ENCODE data around the gene CD276.
"Not testable (repeated sequence)": the region's sequence is repeated elsewhere in the genome, so short reads cannot be mapped to it uniquely, and the experiment has no call there.

Gene CD276

GRCh38 chr15:73711526-73711925 lies 27.3 kb downstream of the CD276 start:
- DNase-seq = no peak

- DNase-seq = no peak
Measured at GRCh38 chr15:73712107-73712506, 27.9 kb downstream of the CD276 start.

- DNase-seq = no peak
Measured at GRCh38 chr15:73714695-73715301, 30.6 kb downstream of the CD276 start.

- DNase-seq = no peak
Measured at GRCh38 chr15:73715417-73715816, 31.2 kb downstream of the CD276 start.

- DNase-seq = no peak
Measured at GRCh38 chr15:73716417-73716816, 32.2 kb downstream of the CD276 start.

- DNase-seq = no peak
Measured at GRCh38 chr15:73717206-73717605, 33.0 kb downstream of the CD276 start.

- DNase-seq = no peak
Measured at GRCh38 chr15:73717802-73718201, 33.6 kb downstream of the CD276 start.

GRCh38 chr15:73718694-73719093 lies 34.5 kb downstream of the CD276 start:
- DNase-seq = no peak

GRCh38 chr15:73722425-73722824 lies 38.2 kb downstream of the CD276 start:
- no peak for DNase-seq

GRCh38 chr15:73723191-73723590 lies 39.0 kb downstream of the CD276 start:
- no peak for DNase-seq

GRCh38 chr15:73724212-73724611 lies 40.0 kb downstream of the CD276 start:
- DNase-seq = no peak

- no peak for DNase-seq
Measured at GRCh38 chr15:73727330-73727976, 43.3 kb downstream of the CD276 start.

- not testable (repeated sequence) for DNase-seq
Measured at GRCh38 chr15:73732051-73732450, 47.9 kb downstream of the CD276 start.

GRCh38 chr15:73732930-73733329 lies 48.7 kb downstream of the CD276 start:
- DNase-seq = no peak

- DNase-seq = no peak
Measured at GRCh38 chr15:73737535-73737934, 53.4 kb downstream of the CD276 start.

GRCh38 chr15:73740152-73741048 lies 56.2 kb downstream of the CD276 start:
- no peak for DNase-seq

- no peak for DNase-seq
Measured at GRCh38 chr15:73741321-73741836, 57.2 kb downstream of the CD276 start.

- no peak for DNase-seq
Measured at GRCh38 chr15:73744293-73744692, 60.1 kb downstream of the CD276 start.

GRCh38 chr15:73745073-73745472 lies 60.9 kb downstream of the CD276 start:
- DNase-seq = no peak

- no peak for DNase-seq
Measured at GRCh38 chr15:73746261-73746660, 62.1 kb downstream of the CD276 start.

- DNase-seq = no peak
Measured at GRCh38 chr15:73746883-73747282, 62.7 kb downstream of the CD276 start.

GRCh38 chr15:73747847-73748590 lies 63.8 kb downstream of the CD276 start:
- no peak for DNase-seq

GRCh38 chr15:73748730-73749129 lies 64.5 kb downstream of the CD276 start:
- no peak for DNase-seq

Measured in T1000 (cell line).